LNCaP clone FGC (cell line): ENCODE results near the gene ATP2C2.

Experiments used
- DNase-seq: peaks from one replicate; pipeline ENCODE4 v3.0.0-alpha.2; 2011; ENCODE audit warnings: low read depth
- H3K4me3 ChIP-seq: 2 replicates; pipeline ENCODE4 v1.5.1; 2011; ENCODE audit warnings: mild to moderate bottlenecking, low read depth, low read length, control low read depth
- TF ChIP-seq, protein P1 (sequence below): IDR thresholded peaks from 2 replicates; pipeline ENCODE4 v1.5.1; 2012; ENCODE audit warnings: mild to moderate bottlenecking; ENCODE audit not compliant: control insufficient read depth, insufficient read depth; ENCODE audit errors: extremely low read depth

Gene ATP2C2

DNA sequence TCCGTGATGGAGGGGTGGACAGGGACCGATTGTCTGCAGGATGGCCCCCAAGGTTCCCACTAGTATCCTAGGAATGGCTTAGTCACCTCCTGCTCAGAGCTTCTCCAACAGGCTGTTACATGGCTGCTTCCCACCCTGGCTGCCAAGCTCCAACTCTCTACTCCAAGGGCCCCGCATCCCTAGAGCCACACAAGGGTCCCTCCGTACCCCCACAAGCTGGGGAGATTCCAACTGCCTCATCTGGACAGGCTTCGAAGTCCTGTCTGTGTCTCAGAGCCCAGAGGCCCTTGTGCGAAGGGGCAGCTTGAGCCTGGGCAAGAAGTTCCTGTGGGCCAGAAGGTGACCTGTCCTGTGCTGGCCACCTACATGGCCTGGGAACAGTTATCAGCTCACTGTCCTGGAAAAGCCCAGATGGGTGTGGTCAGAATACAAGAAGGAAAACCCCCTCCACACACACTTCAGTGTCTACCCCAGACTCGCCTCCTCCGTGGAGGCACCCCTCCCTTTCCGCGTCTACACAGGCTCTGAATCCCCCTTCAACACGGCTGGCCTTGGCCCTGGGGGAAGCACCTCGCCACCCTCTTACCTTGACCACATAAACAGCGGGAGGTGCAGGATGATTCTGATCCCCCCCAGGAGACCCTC is 135.5 kb downstream of the ATP2C2 start:
- peak overlapping the region; percentile 82 for H3K4me3 ChIP-seq
- TF ChIP-seq, protein P1, sequence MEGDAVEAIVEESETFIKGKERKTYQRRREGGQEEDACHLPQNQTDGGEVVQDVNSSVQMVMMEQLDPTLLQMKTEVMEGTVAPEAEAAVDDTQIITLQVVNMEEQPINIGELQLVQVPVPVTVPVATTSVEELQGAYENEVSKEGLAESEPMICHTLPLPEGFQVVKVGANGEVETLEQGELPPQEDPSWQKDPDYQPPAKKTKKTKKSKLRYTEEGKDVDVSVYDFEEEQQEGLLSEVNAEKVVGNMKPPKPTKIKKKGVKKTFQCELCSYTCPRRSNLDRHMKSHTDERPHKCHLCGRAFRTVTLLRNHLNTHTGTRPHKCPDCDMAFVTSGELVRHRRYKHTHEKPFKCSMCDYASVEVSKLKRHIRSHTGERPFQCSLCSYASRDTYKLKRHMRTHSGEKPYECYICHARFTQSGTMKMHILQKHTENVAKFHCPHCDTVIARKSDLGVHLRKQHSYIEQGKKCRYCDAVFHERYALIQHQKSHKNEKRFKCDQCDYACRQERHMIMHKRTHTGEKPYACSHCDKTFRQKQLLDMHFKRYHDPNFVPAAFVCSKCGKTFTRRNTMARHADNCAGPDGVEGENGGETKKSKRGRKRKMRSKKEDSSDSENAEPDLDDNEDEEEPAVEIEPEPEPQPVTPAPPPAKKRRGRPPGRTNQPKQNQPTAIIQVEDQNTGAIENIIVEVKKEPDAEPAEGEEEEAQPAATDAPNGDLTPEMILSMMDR: no peak
- DNase-seq: no peak

GRCh38 chr16:84504420-84505248 is 136.3 kb downstream of the ATP2C2 start, which contains the start of gene MEAK7:
MEAK7 (minus strand) TSS chr16:84504659; CDS start chr16:84498086, 6,573 bp downstream.
- peak within 1 kb of the TSS; percentile 82 for H3K4me3 ChIP-seq
- DNase-seq: peak; percentile 97
- TF ChIP-seq, protein P1: peak; percentile 11; the same call in 1 of the 2 replicates

DNA sequence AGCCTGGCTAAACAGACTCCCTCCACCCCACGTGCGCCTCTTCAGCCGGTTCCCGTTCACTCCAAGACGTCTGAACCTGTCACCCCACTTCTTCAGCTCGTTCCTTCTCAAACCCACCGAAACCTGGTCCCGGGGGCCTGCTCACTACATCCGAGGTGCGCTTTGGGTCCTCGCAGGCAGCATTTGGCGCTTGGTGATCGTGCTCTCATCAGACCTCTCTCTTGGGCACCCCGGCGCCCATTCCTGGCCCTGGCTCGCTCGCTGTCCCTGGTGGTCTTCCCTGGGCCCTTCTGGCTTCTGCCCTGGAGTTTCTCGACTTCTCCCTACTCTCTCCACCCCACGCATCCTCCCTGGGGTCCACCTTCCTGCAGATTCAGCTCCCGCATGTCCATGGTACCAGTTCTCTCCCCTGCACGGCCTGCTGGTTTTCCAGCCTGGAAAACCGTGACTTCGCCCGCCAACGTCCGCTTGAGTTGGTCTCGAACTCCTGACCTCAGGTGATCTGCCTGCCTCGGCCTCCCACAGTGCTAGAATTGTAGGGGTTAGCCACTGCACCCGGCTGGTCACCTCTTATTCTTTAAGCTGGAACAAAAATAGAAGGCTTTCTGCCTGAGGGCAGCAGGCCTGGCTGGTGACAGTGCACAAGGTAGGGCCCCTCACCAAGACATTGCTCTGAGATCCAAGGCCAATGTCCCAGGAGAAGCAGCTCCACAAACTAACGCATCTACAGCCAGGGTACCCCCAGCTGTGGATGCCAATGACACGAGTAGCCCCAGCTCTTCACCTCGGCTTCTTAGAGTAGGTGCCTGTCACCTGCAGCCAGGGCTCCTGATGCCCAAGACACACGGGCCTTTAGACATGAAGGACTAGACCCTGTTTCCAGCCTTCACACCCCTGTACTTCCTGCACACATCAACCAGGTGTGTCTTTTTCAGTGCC is 137.2 kb downstream of the ATP2C2 start:
- H3K4me3 ChIP-seq: peak overlapping the region; percentile 82
- TF ChIP-seq, protein P1: no peak
- no peak for DNase-seq

GRCh38 chr16:84507011-84507982 is 139.0 kb downstream of the ATP2C2 start:
- no peak overlapping the region for H3K4me3 ChIP-seq
- no peak for DNase-seq
- TF ChIP-seq, protein P1: no peak

DNA sequence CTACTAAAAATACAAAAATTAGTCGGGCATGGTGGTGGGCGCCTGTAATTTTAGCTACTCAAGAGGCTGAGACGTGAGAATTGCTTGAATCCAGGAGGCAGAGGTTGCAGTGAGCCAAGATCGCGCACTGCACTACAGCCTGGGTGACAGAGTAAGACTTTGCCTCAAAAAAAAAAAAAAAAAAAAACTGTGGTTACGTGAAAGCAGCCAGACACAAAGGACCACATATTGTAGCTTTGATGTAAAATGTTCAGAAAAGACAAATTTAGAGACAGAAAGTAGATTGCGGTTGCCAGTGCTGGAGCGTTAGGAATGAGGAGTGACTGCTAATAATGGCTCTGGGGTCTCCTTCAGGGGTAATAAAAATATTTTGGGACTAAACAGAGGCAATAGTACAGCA is 140.2 kb downstream of the ATP2C2 start:
- TF ChIP-seq, protein P1: no peak
- no peak overlapping the region for H3K4me3 ChIP-seq
- DNase-seq: no peak
